HG02623 (cell line): Measurements from ENCODE around the gene LBX1.

Source experiments
- ATAC-seq: cut with Tn5 transposase; IDR thresholded peaks from one replicate; pipeline ENCODE4 v1.9.1; 2021; ENCODE audit warnings: moderate library complexity; ENCODE audit not compliant: unreplicated experiment

LBX1 gene

GRCh38 chr10:101226491-101227428 is 2.5 kb downstream of the LBX1 start:
- ATAC-seq: no peak

- ATAC-seq: no peak
Measured at GRCh38 chr10:101225846-101226421, 3.3 kb downstream of the LBX1 start.

- no peak for ATAC-seq
Measured at GRCh38 chr10:101224910-101225823, 4.1 kb downstream of the LBX1 start.

GRCh38 chr10:101224060-101224909 is 5.0 kb downstream of the LBX1 start:
- no peak for ATAC-seq

GRCh38 chr10:101223274-101224059 is 5.8 kb downstream of the LBX1 start:
- ATAC-seq: no peak

- no peak for ATAC-seq
Measured at GRCh38 chr10:101222683-101223273, 6.5 kb downstream of the LBX1 start.

- ATAC-seq: no peak
Measured at GRCh38 chr10:101221963-101222531, 7.2 kb downstream of the LBX1 start.

GRCh38 chr10:101221549-101221948 is 7.7 kb downstream of the LBX1 start:
- no peak for ATAC-seq

- ATAC-seq: no peak
Measured at GRCh38 chr10:101219946-101220451, 9.3 kb downstream of the LBX1 start.

- ATAC-seq: no peak
Measured at GRCh38 chr10:101219139-101219945, 9.9 kb downstream of the LBX1 start.

GRCh38 chr10:101218351-101219138 is 10.7 kb downstream of the LBX1 start:
- no peak for ATAC-seq

- no peak for ATAC-seq
Measured at GRCh38 chr10:101217450-101218281, 11.6 kb downstream of the LBX1 start.

GRCh38 chr10:101217044-101217425 is 12.2 kb downstream of the LBX1 start:
- no peak for ATAC-seq

GRCh38 chr10:101216207-101217043 is 12.8 kb downstream of the LBX1 start:
- ATAC-seq: no peak
